Erythroblast (primary cell): ENCODE results near the gene PUS10.
A peak's percentile ranks its signal among the peaks of the same experiment; 100 is the strongest.
"Not testable (repeated sequence)": the region's sequence is repeated elsewhere in the genome, so short reads cannot be mapped to it uniquely, and the experiment has no call there.

Experiments used
- DNase-seq, 2 experiments: peaks; one replicate each; lab custom pipeline; 2025; lab: John Stamatoyannopoulos, UW
- GATA1 ChIP-seq: IDR thresholded peaks from 2 replicates; pipeline ENCODE4 v1.6.1; 2011; ENCODE audit warnings: low read depth, mild to moderate bottlenecking, control low read depth, low read length, moderate library complexity
- POLR2A ChIP-seq: IDR thresholded peaks from 2 replicates; pipeline ENCODE4 v1.6.1; 2011; ENCODE audit warnings: mild to moderate bottlenecking, low read length

Gene PUS10, protein sequence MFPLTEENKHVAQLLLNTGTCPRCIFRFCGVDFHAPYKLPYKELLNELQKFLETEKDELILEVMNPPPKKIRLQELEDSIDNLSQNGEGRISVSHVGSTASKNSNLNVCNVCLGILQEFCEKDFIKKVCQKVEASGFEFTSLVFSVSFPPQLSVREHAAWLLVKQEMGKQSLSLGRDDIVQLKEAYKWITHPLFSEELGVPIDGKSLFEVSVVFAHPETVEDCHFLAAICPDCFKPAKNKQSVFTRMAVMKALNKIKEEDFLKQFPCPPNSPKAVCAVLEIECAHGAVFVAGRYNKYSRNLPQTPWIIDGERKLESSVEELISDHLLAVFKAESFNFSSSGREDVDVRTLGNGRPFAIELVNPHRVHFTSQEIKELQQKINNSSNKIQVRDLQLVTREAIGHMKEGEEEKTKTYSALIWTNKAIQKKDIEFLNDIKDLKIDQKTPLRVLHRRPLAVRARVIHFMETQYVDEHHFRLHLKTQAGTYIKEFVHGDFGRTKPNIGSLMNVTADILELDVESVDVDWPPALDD

DNA sequence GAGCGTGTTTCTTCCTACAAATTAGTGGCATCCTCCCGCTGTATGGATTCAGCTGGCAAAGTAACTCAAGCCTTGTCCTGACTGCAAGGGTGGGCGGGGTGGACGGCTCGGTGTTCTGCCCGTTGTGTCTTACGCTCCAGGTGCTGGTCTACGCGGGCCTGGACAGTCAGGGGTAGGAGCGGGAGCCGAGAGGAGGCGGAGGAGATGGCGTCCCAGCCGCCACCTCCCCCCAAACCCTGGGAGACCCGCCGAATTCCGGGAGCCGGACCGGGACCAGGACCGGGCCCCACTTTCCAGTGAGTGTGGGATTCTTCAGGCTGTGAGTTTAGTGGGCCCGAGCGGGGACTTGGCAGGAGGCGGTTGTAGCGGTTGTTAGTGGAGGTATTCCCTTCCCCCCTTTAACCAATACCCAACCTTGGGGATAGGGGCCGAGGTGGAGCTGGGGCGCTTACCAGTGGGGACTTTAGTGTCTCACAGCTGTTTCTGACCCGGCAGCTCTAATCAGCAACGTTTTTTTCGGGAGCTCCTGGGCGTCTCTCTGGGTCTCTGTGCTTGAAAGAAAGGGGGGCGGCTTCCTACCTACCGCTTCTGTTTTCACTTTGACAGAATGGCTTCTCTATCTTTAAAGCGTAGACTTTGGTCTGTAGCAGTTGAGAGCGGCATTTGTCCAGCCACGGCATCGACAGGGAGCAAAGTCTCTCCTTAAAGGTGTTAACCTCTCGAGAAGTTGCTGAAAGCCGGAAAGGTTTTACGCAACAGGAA is at the start of gene PUS10, which contains the start of gene PEX13:
Gene PUS10, minus strand, starts transcription at position 700 of the 762 bp plus-strand sequence. CDS start 6,365 bp downstream, outside the sequence.
Gene PEX13, plus strand, starts transcription at position 165 of the 762 bp plus-strand sequence. Its CDS starts 40 bp downstream, at position 205.
- peak; percentile 86 to 89 for DNase-seq
- TF ChIP-seq POLR2A (peak; percentile 78), GATA1 (no peak)

DNA sequence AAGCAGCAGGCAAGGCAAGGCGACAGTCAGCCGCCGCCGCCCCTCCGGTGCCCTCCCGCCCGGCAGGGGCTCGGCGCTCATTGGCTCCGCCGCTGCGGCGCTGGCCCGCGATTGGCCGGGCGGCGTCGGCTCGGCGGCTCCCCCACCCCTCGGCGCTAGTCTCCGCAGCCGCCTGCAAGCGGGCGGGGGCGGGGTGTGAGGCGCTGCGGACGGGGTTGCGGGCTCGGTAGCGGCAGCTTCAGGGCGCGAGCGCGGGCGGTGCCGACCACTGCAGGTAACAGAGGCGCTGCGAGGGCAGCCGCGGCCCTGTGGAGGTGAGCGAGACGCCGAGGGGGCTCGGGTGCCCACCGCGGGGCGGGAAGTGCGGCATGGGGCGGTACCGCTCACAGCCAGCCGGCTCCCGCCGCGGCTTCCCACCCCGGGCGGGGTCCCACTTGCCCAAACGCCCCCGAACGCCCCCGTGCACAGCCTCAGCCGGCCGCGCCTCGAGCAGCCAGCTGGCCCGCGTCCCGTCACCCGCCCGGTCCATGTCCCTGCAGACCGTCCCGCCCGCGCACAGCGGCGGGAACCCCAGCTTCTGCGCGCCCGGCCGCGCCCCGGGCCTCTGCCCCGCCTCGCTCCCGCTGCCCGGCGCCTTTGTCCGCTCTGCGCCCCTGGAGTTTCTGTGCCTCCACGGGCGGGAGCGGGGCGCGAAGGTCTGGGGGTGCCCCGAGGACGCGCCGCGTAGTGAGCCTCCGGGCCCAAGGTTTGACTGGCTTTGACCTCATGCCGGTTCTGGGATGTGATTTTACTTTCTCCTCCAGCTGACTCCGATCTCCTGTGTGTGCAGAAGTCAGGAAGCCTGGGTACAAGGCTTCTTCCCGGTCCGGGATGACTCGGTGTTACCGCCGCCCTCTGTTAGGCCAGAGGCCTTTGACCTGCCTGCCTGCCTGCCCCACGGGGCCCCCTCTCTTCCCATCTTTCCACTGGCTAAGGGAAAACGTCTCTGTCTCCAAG is 48.0 kb upstream of the PUS10 start, which contains the start of gene SANBR:
Gene SANBR, plus strand, starts transcription at position 158 of the 996 bp plus-strand sequence. CDS start 4,480 bp downstream, outside the sequence.
- TF ChIP-seq GATA1 (no peak), POLR2A (peak; percentile 51)
- peak; percentile 91 to 95 for DNase-seq

DNA sequence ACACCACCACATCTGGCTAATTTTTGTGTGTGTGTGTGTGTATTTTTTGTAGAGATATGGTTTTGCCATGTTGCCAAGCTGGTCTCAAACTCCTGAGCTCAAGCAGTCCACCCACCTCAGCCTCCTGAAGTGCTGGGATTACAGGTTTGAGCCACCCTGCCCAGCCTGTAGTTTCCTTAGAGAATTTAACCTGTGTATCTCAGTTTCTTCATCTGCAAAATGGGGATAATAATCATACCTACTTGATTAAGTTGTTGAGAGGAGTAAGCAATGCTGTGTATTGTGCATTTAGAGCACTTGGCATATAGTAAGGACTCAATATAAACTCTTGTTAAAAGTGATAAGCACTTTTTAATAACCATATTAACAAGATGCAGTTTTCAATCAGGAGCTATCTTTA is 41.3 kb upstream of the PUS10 start:
- DNase-seq = no peak
- TF ChIP-seq GATA1 (no peak), POLR2A (no peak)

DNA sequence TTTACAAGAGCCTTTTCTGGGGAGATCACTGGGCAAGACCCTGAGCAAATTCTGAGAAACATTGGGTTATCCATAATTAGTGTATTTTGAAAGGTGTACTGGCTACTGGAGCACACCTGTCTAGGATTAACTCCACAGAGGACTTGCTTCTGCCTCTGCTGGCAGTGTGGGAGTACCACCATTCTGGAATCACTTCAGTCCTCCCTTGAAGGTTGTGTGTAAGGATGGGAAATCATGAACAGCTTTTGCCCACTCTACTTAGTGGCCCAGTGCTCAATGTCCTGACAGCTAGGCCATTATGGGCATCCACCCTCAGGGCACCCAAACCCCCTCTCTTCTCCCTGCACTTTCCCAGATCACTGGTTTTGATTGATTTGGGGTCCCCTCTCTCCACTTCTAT is 39.5 kb upstream of the PUS10 start:
- no peak for DNase-seq
- TF ChIP-seq GATA1 = no peak
- no peak for TF ChIP-seq POLR2A

DNA sequence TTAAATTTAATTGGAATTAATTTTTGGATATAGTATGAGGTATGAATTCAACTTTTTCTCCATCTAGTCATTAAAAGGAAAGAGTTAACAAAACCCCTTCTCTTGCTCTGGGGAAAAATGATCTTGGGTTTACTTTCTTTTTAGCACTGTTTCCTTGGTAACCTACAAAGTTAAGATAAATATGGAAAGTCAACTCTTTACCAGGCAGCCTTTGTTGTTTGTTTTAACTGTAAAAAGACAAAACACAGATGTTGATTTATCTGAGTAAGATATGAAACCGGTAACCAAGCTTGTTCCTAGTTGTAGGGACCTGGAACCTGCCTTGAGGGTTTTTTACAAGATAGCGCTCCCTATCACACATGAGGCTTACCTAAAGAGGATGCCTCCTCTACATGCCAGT is 37.5 kb upstream of the PUS10 start:
- peak in 1 of 2 experiments; percentile 31 for DNase-seq
- TF ChIP-seq POLR2A (no peak), GATA1 (no peak)

DNA sequence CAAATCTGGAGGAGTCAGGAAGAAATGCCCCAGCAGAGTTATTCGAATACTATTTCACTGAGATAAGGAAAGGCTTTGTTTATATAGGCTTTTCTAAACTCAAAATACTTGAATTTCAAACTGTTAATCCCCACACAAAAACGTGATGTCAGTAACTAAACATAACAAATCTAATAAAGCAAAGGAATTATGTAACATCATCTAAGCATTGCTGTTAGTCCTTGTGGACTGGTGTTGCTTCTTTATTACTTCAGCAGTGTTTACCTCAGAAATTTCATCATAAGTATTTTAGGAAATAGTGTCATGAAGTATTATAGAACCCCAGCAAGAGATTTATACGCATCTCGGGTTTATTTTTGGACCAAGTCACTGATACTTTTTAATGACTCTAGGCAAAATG is 27.9 kb upstream of the PUS10 start:
- no peak for TF ChIP-seq POLR2A
- no peak for DNase-seq

DNA sequence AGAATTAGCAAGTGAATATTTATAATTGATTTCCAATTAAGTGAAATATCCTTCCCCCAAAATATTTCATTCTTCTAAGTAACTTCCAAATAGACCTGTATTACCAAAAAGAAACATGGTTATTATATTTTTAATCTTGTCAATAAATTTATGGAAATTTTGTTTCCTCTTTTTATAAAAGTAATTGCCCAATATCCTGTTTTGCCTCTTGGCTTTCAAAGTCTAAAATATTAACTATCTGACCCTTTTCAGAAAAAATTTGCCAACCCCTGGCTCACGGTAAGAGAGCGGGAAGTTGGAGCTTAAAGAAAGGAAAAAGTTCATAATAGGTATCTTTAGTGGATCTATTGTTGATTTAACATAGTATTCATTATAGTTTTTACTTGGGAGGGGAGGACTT is 27.2 kb upstream of the PUS10 start:
- no peak for DNase-seq
- TF ChIP-seq POLR2A (no peak), GATA1 (no peak)

DNA sequence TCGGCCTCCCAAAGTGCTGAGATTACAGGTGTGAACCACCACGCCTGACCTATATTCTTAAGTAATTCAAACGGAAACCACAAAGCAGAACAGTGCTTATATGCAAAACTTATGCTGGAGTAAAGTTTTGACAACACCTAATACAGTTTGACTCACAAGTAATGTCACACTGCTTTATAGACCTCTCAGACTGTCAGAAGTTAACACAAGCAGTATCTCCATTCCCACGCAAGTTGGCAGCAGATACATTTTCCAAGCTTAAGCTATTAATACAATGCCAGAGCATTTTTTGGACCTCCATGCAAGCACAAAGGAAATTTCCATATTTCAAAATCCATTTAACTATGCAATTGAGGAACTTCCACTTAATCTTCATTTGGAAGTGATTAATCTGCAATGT is 26.6 kb upstream of the PUS10 start:
- no peak for TF ChIP-seq GATA1
- DNase-seq = no peak

DNA sequence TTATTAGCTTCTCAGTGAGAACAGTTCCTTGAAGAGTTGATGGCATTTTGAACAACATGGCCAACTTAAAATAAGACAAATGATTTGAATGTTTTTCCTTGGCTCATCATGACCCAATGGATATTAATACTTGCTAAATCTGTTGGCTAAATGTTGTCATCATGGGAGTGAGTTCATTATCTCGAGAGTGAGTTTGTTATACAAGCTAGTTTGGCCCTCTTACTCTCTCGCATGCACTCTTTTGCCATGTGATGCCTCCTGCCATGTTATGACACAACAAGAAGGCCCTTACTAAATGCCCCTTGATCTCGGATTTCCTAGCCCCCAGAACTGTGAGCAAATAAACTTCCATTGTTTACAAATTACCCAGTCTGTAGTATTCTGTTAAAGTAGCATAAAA is 24.8 kb upstream of the PUS10 start:
- no peak for TF ChIP-seq GATA1
- no peak for TF ChIP-seq POLR2A

DNA sequence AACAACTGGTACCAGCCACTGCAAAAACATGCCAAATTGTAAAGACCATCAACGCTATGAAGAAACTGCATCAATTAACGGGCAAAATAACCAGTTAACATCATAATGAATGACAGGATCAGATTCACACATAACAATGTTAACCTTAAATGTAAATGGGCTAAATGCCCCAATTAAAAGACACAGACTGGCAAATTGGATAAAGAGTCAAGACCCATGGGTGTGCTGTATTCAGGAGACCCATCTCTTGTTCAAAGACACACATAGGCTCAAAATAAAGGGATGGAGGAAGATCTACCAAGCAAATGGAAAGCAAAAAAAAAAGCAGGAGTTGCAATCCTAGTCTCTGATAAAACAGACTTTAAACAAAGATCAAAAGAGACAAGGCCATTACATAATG is 18.6 kb upstream of the PUS10 start:
- not testable (repeated sequence) for DNase-seq

More for the DNA sequence above, 24.8 kb upstream of the PUS10 start:
- no peak for DNase-seq

DNA sequence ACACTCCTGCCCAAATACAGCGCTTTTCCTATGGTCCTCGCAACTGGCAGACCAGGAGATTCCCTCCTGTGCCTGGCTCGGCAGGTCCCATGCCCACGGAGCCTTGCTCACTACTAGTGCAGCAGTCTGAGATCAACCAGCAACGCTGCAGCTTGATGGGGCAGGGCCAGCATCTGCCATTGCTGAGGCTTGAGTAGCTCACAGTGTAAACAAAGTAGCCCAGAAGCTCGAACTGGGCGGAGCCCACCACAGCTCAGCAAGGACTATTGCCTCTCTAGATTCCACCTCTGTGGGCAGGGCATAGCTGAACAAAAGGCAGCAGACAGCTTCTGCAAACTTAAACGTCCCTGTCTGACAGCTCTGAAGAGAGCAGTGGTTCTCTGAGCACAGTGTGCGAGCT is 16.5 kb upstream of the PUS10 start:
- DNase-seq = not testable (repeated sequence)

DNA sequence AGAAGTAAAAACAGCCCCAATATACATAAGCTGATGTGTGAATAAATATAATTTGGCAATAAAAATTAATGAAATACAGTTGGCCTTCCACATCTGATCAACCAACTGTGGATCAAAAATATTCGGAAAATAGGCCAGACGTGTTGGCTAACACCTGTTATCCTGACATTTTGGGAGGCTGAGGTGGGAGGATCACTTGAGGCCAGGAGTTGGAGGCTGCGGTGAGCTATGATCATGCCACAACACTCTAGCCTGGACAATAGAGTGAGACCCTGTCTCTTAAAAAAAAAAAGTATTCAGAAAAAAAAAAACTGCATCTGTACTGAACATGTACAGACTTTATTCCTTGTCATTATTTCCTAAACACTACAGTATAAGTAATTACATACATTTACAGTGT is 11.5 kb upstream of the PUS10 start:
- TF ChIP-seq GATA1 (no peak), POLR2A (no peak)

DNA sequence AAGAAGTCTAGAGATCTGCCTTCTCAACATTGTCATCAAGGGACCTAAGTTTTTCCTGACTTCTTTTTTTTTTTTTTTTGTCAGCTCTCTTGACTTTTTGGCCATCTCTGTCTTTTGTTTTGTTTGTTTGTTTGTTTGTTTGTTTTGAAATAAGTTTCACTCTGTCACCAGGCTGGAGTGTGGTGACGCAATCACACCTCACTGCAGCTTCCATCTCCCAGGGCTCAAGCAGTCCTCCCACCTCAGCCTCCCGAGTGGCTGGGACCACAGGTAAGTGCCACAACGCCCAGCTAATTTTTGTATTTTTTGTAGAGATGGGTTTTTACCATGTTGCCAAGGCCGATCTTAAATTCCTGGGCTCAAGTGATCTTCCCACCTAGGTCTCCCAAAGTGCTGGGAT is 5.6 kb upstream of the PUS10 start:
- TF ChIP-seq POLR2A = no peak
- TF ChIP-seq GATA1 = no peak
- no peak for DNase-seq

More for the DNA sequence above, 11.5 kb upstream of the PUS10 start:
- no peak for DNase-seq
